GM23338 (cell line): ENCODE measurements around the gene RASEF. TPM values are rescaled to one million over a fixed set of nuclear protein-coding genes. Genes with fewer than 3 reads are reported as not detected.

Experiments
- ATAC-seq: fragments of 200-7000 bp; cut with Tn5 transposase; 3 replicates; pipeline ENCODE4 v1.9.1; 2020
- DNase-seq: peaks from one replicate; pipeline ENCODE4 v3.0.0-alpha.2; 2015; ENCODE audit warnings: low spot score
- H2AFZ ChIP-seq: fragments of 200-600 bp; sonication (generic); 2 replicates; pipeline ENCODE4 v1.8.0; 2016; ENCODE audit warnings: antibody characterized with exemption, mild to moderate bottlenecking, moderate library complexity
- H3F3A ChIP-seq: fragments of 200-600 bp; sonication (generic); replicated peaks from 2 replicates; pipeline ENCODE4 v1.8.0; 2017; ENCODE audit warnings: antibody characterized with exemption, mixed run types, low read depth
- H3K27ac ChIP-seq: fragments of 200-600 bp; sonication (generic); 2 replicates; pipeline ENCODE4 v1.6.1; 2016; ENCODE audit warnings: low read depth
- H3K27me3 ChIP-seq: fragments of 200-600 bp; sonication (generic); 2 replicates; pipeline ENCODE4 v1.8.0; 2016; ENCODE audit warnings: mild to moderate bottlenecking, mixed run types, moderate library complexity; ENCODE audit not compliant: insufficient read depth
- H3K36me3 ChIP-seq: fragments of 200-600 bp; sonication (generic); 2 replicates; pipeline ENCODE4 v1.8.0; 2016; ENCODE audit warnings: mild to moderate bottlenecking; ENCODE audit not compliant: insufficient read depth
- H3K4me1 ChIP-seq: fragments of 200-600 bp; sonication (generic); 2 replicates; pipeline ENCODE4 v1.8.0; 2016; ENCODE audit warnings: mild to moderate bottlenecking, moderate library complexity; ENCODE audit not compliant: insufficient read depth
- H3K4me2 ChIP-seq: fragments of 200-600 bp; sonication (generic); 2 replicates; pipeline ENCODE4 v1.7.1; 2017; ENCODE audit warnings: mixed run types
- H3K4me3 ChIP-seq: fragments of 200-600 bp; sonication (generic); 2 replicates; pipeline ENCODE4 v1.6.1; 2016; ENCODE audit warnings: mixed run types
- H3K79me2 ChIP-seq: fragments of 200-600 bp; sonication (generic); replicated peaks from 2 replicates; pipeline ENCODE4 v1.8.0; 2017; ENCODE audit warnings: mild to moderate bottlenecking; ENCODE audit not compliant: insufficient read depth
- H3K9me2 ChIP-seq: fragments of 200-600 bp; sonication (generic); 2 replicates; pipeline ENCODE4 v1.8.0; 2017; ENCODE audit not compliant: insufficient read depth
- H4K20me1 ChIP-seq: fragments of 200-600 bp; sonication (generic); replicated peaks from 2 replicates; pipeline ENCODE4 v1.8.0; 2017; ENCODE audit warnings: mild to moderate bottlenecking; ENCODE audit not compliant: insufficient read depth
- H3K27ac Mint-ChIP-seq: 2 replicates; pipeline ENCODE4 v1.8.0; 2020; ENCODE audit warnings: inconsistent platforms, mild to moderate bottlenecking, moderate library complexity, mixed read lengths
- H3K27me3 Mint-ChIP-seq: 3 replicates; pipeline ENCODE4 v1.8.0; 2022; ENCODE audit warnings: low read depth, mild to moderate bottlenecking, moderate library complexity, mixed read lengths, inconsistent platforms; ENCODE audit not compliant: insufficient read depth, poor library complexity
- H3K36me3 Mint-ChIP-seq: 3 replicates; pipeline ENCODE4 v1.8.0; 2021; ENCODE audit warnings: low read depth, mild to moderate bottlenecking, inconsistent platforms, moderate library complexity, mixed read lengths
- H3K4me1 Mint-ChIP-seq: 3 replicates; pipeline ENCODE4 v1.8.0; 2020; ENCODE audit warnings: mild to moderate bottlenecking, inconsistent platforms, mixed read lengths
- H3K4me3 Mint-ChIP-seq: 3 replicates; pipeline ENCODE4 v1.8.0; 2021; ENCODE audit warnings: moderate library complexity, mild to moderate bottlenecking, inconsistent platforms, mixed read lengths
- H3K9me3 Mint-ChIP-seq: 3 replicates; pipeline ENCODE4 v1.8.0; 2020; ENCODE audit warnings: moderate library complexity, mild to moderate bottlenecking, inconsistent platforms, mixed read lengths
- CTCF ChIP-seq, 2 experiments: fragments of 200-600 bp in 1 of 2; sonication (generic) in 1 of 2; conservative IDR thresholded peaks; 2 replicates each; pipeline versions ENCODE4 v1.5.1 to v1.6.1; 2016 to 2017; ENCODE audit warnings: antibody characterized with exemption in 2 of 2, low read depth in 2 of 2, mild to moderate bottlenecking in 2 of 2, moderate library complexity in 1 of 2
- JUNB ChIP-seq: IDR thresholded peaks from one replicate; pipeline ENCODE4 v1.6.1; 2016; ENCODE audit warnings: antibody characterized with exemption; ENCODE audit not compliant: unreplicated experiment
- NANOG ChIP-seq: IDR thresholded peaks from 2 replicates; pipeline ENCODE4 v1.6.1; 2016; ENCODE audit warnings: antibody characterized with exemption, borderline replicate concordance
- POLR2AphosphoS5 ChIP-seq: IDR thresholded peaks from 2 replicates; pipeline ENCODE4 v1.6.1; 2016; ENCODE audit warnings: antibody characterized with exemption, low read depth
- STAT1 ChIP-seq: IDR thresholded peaks from one replicate; pipeline ENCODE4 v1.6.1; 2016; ENCODE audit warnings: antibody characterized with exemption; ENCODE audit not compliant: unreplicated experiment
- ZNF114 ChIP-seq: fragments of 250-450 bp; sonication (Bioruptor Pico); IDR thresholded peaks from 2 replicates; pipeline ENCODE4 v1.5.0; 2020; ENCODE audit warnings: mild to moderate bottlenecking, moderate library complexity
- ZNF331 ChIP-seq: fragments of 250-450 bp; sonication (Bioruptor Pico); IDR thresholded peaks from 2 replicates; pipeline ENCODE4 v1.5.0; 2020; ENCODE audit warnings: low read depth, mild to moderate bottlenecking, moderate library complexity
- ZNF462 ChIP-seq: fragments of 250-450 bp; sonication (Bioruptor Pico); IDR thresholded peaks from 2 replicates; pipeline ENCODE4 v1.5.0; 2020; ENCODE audit warnings: mild to moderate bottlenecking, moderate library complexity
- polyA plus RNA-seq: library from polyadenylated mRNA; unstranded; fragments of >200 nt; fragmentation: Nextera tagmentation; extraction: Ambion mirVana; gene quantifications from 2 replicates; pipeline ENCODE4 v1.2.1, GENCODE V29; 2016
- total RNA-seq: library from RNA; depleted of rRNA; stranded (reverse); fragments of >200 nt; shearing (Covaris generic); gene quantifications from 2 replicates; pipeline ENCODE4 v1.2.3, GENCODE V29; 2014

Gene RASEF
- total and polyA plus RNA-seq, 2 experiments from 2014 or later = 3.6 to 10.4 TPM

- no peak for TF ChIP-seq ZNF462 (CRISPR knock-in tag)
- no peak for TF ChIP-seq NANOG
Observed at GRCh38 chr9:83005963-83006362, 57.0 kb downstream of the RASEF start (continued).

GRCh38 chr9:83005361-83005760 is 57.6 kb downstream of the RASEF start:
- DNase-seq = no peak
- no peak overlapping the region for H3K27ac Mint-ChIP-seq
- no peaks in the 10 kb centered on the region for H3K9me3 Mint-ChIP-seq
- no peak overlapping the region for H3K4me2 ChIP-seq
- H3K4me3 ChIP-seq = no peak overlapping the region
- no peaks in the 10 kb centered on the region; the same call in 2 of the 3 replicates for H3K36me3 Mint-ChIP-seq
- TF ChIP-seq POLR2AphosphoS5 = no peak
- TF ChIP-seq CTCF (conservative IDR thresholded peaks at IDR 0.05; ENCODE audit: low read depth in 2 of 2) = no peak
- TF ChIP-seq JUNB = no peak
- TF ChIP-seq ZNF331 (CRISPR knock-in tag) = no peak
- TF ChIP-seq STAT1 = no peak
- TF ChIP-seq ZNF114 (CRISPR knock-in tag) = no peak
- H3F3A ChIP-seq = no peaks in the 10 kb centered on the region
- H4K20me1 ChIP-seq = 0 out of 2 replicates have a peak, but pooled peaks cover 3% of the 10 kb centered on the region
- H3K79me2 ChIP-seq = no peaks in the 10 kb centered on the region
- H2AFZ ChIP-seq = no peak overlapping the region
- H3K4me1 Mint-ChIP-seq = 0 out of 3 replicates have a peak, but pooled peaks cover 4% of the 10 kb centered on the region
- H3K4me3 Mint-ChIP-seq = no peak overlapping the region
- H3K36me3 ChIP-seq = no peaks in the 10 kb centered on the region
- no peaks in the 10 kb centered on the region for H3K4me1 ChIP-seq
- no peak for ATAC-seq
- no peak overlapping the region for H3K27ac ChIP-seq
- H3K9me2 ChIP-seq = no peaks in the 10 kb centered on the region
- H3K27me3 Mint-ChIP-seq = no peaks in the 10 kb centered on the region
- H3K27me3 ChIP-seq = no peaks in the 10 kb centered on the region
